Adipocyte (in vitro differentiated cells): Measurements from ENCODE around the gene UBE2H.
A peak's percentile ranks its signal among the peaks of the same experiment; 100 is the strongest.
"Not testable (repeated sequence)": the region's sequence is repeated elsewhere in the genome, so short reads cannot be mapped to it uniquely, and the experiment has no call there.

Experiments
- DNase-seq: peaks from one replicate; pipeline ENCODE4 v3.0.0-alpha.2; 2015; ENCODE audit warnings: low read depth
- H3K27me3 ChIP-seq: replicated peaks from 2 replicates; pipeline ENCODE4 v1.7.0; 2013; ENCODE audit warnings: mild to moderate bottlenecking, low read length, moderate library complexity; ENCODE audit not compliant: control insufficient read depth, insufficient read depth
- H3K36me3 ChIP-seq: 2 replicates; pipeline ENCODE4 v1.7.0; 2013; ENCODE audit warnings: low read length, mild to moderate bottlenecking, moderate library complexity; ENCODE audit not compliant: control insufficient read depth, insufficient read depth, severe bottlenecking
- H3K4me1 ChIP-seq: 2 replicates; pipeline ENCODE4 v1.7.0; 2013; ENCODE audit warnings: mild to moderate bottlenecking, low read length, moderate library complexity; ENCODE audit not compliant: control insufficient read depth, insufficient read depth
- H3K4me3 ChIP-seq: 2 replicates; pipeline ENCODE4 v1.7.0; 2013; ENCODE audit warnings: mild to moderate bottlenecking, low read length, moderate library complexity
- H3K9ac ChIP-seq: 2 replicates; pipeline ENCODE4 v1.7.0; 2013; ENCODE audit warnings: mild to moderate bottlenecking, low read length, moderate library complexity
- H3K9me3 ChIP-seq: 2 replicates; pipeline ENCODE4 v1.7.0; 2013; ENCODE audit warnings: mild to moderate bottlenecking, low read length, moderate library complexity; ENCODE audit not compliant: control insufficient read depth

Gene UBE2H

GRCh38 chr7:129843365-129843898, 109.3 kb downstream of the UBE2H start:
- Histone ChIP-seq H3K36me3 (peaks cover 11% of the 10 kb centered on the region), H3K9me3 (no peaks in the 10 kb centered on the region), H3K27me3 (no peaks in the 10 kb centered on the region), H3K4me3 (no peak overlapping the region), H3K4me1 (peaks cover 42% of the 10 kb centered on the region), H3K9ac (no peak overlapping the region)
- DNase-seq = no peak

- no peaks in the 10 kb centered on the region for H3K9me3 ChIP-seq
- no peak for DNase-seq
- peaks cover 16% of the 10 kb centered on the region for H3K36me3 ChIP-seq
- no peak overlapping the region for H3K9ac ChIP-seq
- H3K27me3 ChIP-seq = no peaks in the 10 kb centered on the region
- no peak overlapping the region for H3K4me3 ChIP-seq
- H3K4me1 ChIP-seq = peaks cover 29% of the 10 kb centered on the region
Observed at GRCh38 chr7:129841465-129841864, 111.3 kb downstream of the UBE2H start.

- H3K36me3 ChIP-seq = peaks cover 23% of the 10 kb centered on the region
- no peak overlapping the region for H3K4me3 ChIP-seq
- no peaks in the 10 kb centered on the region for H3K27me3 ChIP-seq
- DNase-seq = peak; percentile 32
- peaks cover 22% of the 10 kb centered on the region for H3K4me1 ChIP-seq
- H3K9ac ChIP-seq = no peak overlapping the region
- no peaks in the 10 kb centered on the region for H3K9me3 ChIP-seq
Observed at GRCh38 chr7:129840757-129841156, 112.0 kb downstream of the UBE2H start.

- Histone ChIP-seq H3K9me3 (no peaks in the 10 kb centered on the region), H3K36me3 (peaks cover 51% of the 10 kb centered on the region), H3K4me1 (peaks cover 13% of the 10 kb centered on the region), H3K4me3 (no peak overlapping the region), H3K27me3 (no peaks in the 10 kb centered on the region), H3K9ac (no peak overlapping the region)
- DNase-seq = no peak
Observed at GRCh38 chr7:129836983-129837382, 115.8 kb downstream of the UBE2H start.

- no peaks in the 10 kb centered on the region for H3K9me3 ChIP-seq
- H3K36me3 ChIP-seq = peaks cover 51% of the 10 kb centered on the region
- no peak overlapping the region for H3K9ac ChIP-seq
- no peak for DNase-seq
- H3K4me3 ChIP-seq = no peak overlapping the region
- peaks cover 18% of the 10 kb centered on the region for H3K4me1 ChIP-seq
- no peaks in the 10 kb centered on the region for H3K27me3 ChIP-seq
Observed at GRCh38 chr7:129835569-129835968, 117.2 kb downstream of the UBE2H start.

- H3K9me3 ChIP-seq, H3K27me3 ChIP-seq, H3K4me3 ChIP-seq, H3K9ac ChIP-seq, DNase-seq: not testable (repeated sequence)
- Histone ChIP-seq H3K4me1 (peaks cover 25% of the 10 kb centered on the region), H3K36me3 (peaks cover 43% of the 10 kb centered on the region)
Observed at GRCh38 chr7:129833353-129833752, 119.4 kb downstream of the UBE2H start.

GRCh38 chr7:129832701-129833227, 120.0 kb downstream of the UBE2H start:
- DNase-seq = no peak
- Histone ChIP-seq H3K27me3 (no peaks in the 10 kb centered on the region), H3K4me3 (no peak overlapping the region), H3K9me3 (no peaks in the 10 kb centered on the region), H3K36me3 (peaks cover 37% of the 10 kb centered on the region), H3K9ac (no peak overlapping the region), H3K4me1 (peaks cover 25% of the 10 kb centered on the region)

GRCh38 chr7:129832282-129832681, 120.5 kb downstream of the UBE2H start:
- DNase-seq = no peak
- Histone ChIP-seq H3K27me3 (no peaks in the 10 kb centered on the region), H3K4me1 (peaks cover 25% of the 10 kb centered on the region), H3K9me3 (no peaks in the 10 kb centered on the region), H3K4me3 (no peak overlapping the region), H3K36me3 (peaks cover 36% of the 10 kb centered on the region), H3K9ac (no peak overlapping the region)

- peak; percentile 89 for DNase-seq
- H3K4me1 ChIP-seq = peaks cover 25% of the 10 kb centered on the region
- H3K9ac ChIP-seq = no peak overlapping the region
- no peaks in the 10 kb centered on the region for H3K9me3 ChIP-seq
- peaks cover 36% of the 10 kb centered on the region for H3K36me3 ChIP-seq
- no peak overlapping the region for H3K4me3 ChIP-seq
- H3K27me3 ChIP-seq = no peaks in the 10 kb centered on the region
Observed at GRCh38 chr7:129831424-129832058, 121.2 kb downstream of the UBE2H start.

- Histone ChIP-seq H3K36me3 (peaks cover 31% of the 10 kb centered on the region), H3K4me3 (no peak overlapping the region), H3K9ac (peak overlapping the region; percentile 55), H3K4me1 (peaks cover 25% of the 10 kb centered on the region), H3K27me3 (no peaks in the 10 kb centered on the region), H3K9me3 (no peaks in the 10 kb centered on the region)
- DNase-seq = no peak
Observed at GRCh38 chr7:129830949-129831348, 121.8 kb downstream of the UBE2H start.

GRCh38 chr7:129829737-129830631, 122.8 kb downstream of the UBE2H start:
- Histone ChIP-seq H3K4me3 (peak overlapping the region; percentile 62), H3K9me3 (no peaks in the 10 kb centered on the region), H3K27me3 (no peaks in the 10 kb centered on the region), H3K36me3 (peaks cover 21% of the 10 kb centered on the region), H3K4me1 (peaks cover 25% of the 10 kb centered on the region), H3K9ac (peak overlapping the region; percentile 55)
- DNase-seq = peak; percentile 90
